ENCODE measurements around the gene GAS7.

The GAS7 gene

GRCh38 chr17:10055262-10055975 is 143.0 kb downstream of the GAS7 start (continued):
- TF ChIP-seq CSRNP3 (CRISPR knock-in tag; IDR thresholded peaks at IDR 0.05) (no peak), ISL1 (CRISPR knock-in tag; IDR thresholded peaks at IDR 0.05) (no peak)

DNA sequence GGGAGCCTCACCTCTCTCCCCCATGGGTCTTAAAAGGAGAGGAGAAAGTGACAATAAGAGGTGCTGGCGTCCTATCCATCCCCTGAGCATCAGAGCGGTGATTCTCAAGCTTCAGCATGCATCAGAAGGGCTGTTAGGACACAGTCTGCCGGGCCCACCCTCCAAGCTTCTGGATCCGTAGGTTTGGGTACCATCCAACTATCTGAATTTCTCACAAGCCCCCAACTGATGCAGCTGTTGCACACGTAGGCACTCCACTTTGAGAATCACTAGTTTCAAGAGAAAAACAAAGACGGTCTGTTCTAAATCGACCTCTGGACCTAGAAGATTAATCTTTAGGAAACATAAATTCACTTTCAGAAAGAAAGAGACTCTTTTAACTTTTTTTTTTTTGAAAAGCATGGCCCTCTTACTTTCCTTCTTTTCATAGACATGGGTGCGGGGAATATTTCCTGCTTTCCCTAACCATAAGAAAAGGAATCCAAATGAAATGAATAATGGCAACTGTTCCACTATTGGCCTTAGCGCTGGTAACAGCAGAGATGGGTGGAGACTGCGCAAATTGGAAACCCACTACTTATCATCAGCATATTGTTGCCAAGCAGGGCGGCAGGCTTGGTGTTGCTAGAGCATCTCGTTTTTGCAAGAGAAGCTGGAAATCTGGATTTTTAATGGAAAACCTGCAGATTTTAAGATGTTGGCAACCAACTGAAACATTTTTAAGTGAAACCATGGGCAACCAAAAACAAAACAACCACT is 144.4 kb downstream of the GAS7 start:
- no peak for ATAC-seq
- no peak for TF ChIP-seq BACH2 (CRISPR knock-in tag; IDR thresholded peaks at IDR 0.05; ENCODE audit: borderline replicate concordance)
- TF ChIP-seq ZFP3 (CRISPR knock-in tag; IDR thresholded peaks at IDR 0.05) = no peak
- no peak for TF ChIP-seq ZC3H10 (CRISPR knock-in tag; IDR thresholded peaks at IDR 0.05)
- no peak for TF ChIP-seq GLIS3 (CRISPR knock-in tag; IDR thresholded peaks at IDR 0.05)
- no peak for TF ChIP-seq ZNF565 (CRISPR knock-in tag; conservative IDR thresholded peaks at IDR 0.05; ENCODE audit: low read depth)
- TF ChIP-seq SNAI2 (CRISPR knock-in tag; IDR thresholded peaks at IDR 0.05) = no peak
- no peak for TF ChIP-seq ZNF70 (CRISPR knock-in tag; IDR thresholded peaks at IDR 0.05)

DNA sequence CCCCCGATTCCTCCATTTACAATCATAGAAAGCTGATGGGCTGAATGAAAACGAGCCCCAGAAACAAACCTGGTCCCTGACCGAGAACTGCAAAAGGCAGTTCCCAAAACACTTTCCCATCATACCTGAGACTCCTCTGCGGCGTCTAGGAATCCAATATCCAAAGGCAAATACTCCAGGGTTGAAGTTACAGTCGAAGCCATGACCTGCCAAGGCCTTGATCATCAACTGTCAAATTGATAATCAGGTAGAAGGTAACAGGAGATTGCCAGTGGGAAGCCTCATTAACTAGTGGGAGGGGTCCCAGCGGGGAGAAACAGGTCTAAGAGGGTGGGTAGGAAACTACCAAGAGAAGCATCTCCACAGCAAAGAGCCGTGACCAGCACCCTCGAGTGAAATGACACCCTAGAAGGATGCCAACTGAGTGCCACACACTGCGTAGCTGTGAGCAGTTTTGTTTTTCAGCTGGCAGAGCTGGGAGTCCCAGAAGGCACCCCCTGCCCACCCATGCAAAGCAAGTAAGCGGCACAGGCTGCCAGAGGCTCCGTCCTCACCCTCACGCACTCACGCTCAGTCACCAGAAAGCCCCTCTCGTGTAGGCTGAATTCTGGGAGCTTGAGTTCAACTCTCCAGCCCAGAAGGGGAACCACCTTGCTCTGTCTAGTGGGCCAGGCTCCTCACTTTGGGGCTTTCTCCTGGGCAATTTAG is 146.1 kb downstream of the GAS7 start:
- ATAC-seq = no peak

GRCh38 chr17:10051112-10051511 is 147.3 kb downstream of the GAS7 start:
- ATAC-seq = no peak
- no peak for TF ChIP-seq ZFP3 (CRISPR knock-in tag; IDR thresholded peaks at IDR 0.05)
- TF ChIP-seq TOX (CRISPR knock-in tag; IDR thresholded peaks at IDR 0.05; ENCODE audit: borderline replicate concordance) = no peak
- TF ChIP-seq GLIS3 (CRISPR knock-in tag; IDR thresholded peaks at IDR 0.05) = no peak
- no peak for TF ChIP-seq ZC3H10 (CRISPR knock-in tag; IDR thresholded peaks at IDR 0.05)
- no peak for TF ChIP-seq CSRNP3 (CRISPR knock-in tag; IDR thresholded peaks at IDR 0.05)
- TF ChIP-seq ZFP30 (CRISPR knock-in tag; IDR thresholded peaks at IDR 0.05) = no peak
- no peak for TF ChIP-seq ZNF8 (CRISPR knock-in tag; IDR thresholded peaks at IDR 0.05)
- TF ChIP-seq, protein P1, sequence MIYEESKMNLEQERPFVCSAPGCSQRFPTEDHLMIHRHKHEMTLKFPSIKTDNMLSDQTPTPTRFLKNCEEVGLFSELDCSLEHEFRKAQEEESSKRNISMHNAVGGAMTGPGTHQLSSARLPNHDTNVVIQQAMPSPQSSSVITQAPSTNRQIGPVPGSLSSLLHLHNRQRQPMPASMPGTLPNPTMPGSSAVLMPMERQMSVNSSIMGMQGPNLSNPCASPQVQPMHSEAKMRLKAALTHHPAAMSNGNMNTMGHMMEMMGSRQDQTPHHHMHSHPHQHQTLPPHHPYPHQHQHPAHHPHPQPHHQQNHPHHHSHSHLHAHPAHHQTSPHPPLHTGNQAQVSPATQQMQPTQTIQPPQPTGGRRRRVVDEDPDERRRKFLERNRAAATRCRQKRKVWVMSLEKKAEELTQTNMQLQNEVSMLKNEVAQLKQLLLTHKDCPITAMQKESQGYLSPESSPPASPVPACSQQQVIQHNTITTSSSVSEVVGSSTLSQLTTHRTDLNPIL (CRISPR knock-in tag; IDR thresholded peaks at IDR 0.05; ENCODE audit: low read depth) = no peak
- TF ChIP-seq ESRRG (CRISPR knock-in tag; IDR thresholded peaks at IDR 0.05) = no peak
- no peak for TF ChIP-seq PATZ1 (CRISPR knock-in tag; IDR thresholded peaks at IDR 0.05; ENCODE audit: borderline replicate concordance)
- no peak for TF ChIP-seq POU6F1 (CRISPR knock-in tag; IDR thresholded peaks at IDR 0.05; ENCODE audit: borderline replicate concordance, low read depth)
- TF ChIP-seq OSR1 (CRISPR knock-in tag; IDR thresholded peaks at IDR 0.05) = no peak
- TF ChIP-seq SNAI2 (CRISPR knock-in tag; IDR thresholded peaks at IDR 0.05) = no peak
- no peak for TF ChIP-seq CSDC2 (CRISPR knock-in tag; IDR thresholded peaks at IDR 0.05)
- no peak for TF ChIP-seq ISL1 (CRISPR knock-in tag; IDR thresholded peaks at IDR 0.05)
- TF ChIP-seq BACH2 (CRISPR knock-in tag; IDR thresholded peaks at IDR 0.05; ENCODE audit: borderline replicate concordance) = no peak
- no peak for TF ChIP-seq ZNF565 (CRISPR knock-in tag; conservative IDR thresholded peaks at IDR 0.05; ENCODE audit: low read depth)

More for the DNA sequence above, 146.1 kb downstream of the GAS7 start:
- TF ChIP-seq PPARA (CRISPR knock-in tag; IDR thresholded peaks at IDR 0.05; ENCODE audit: borderline replicate concordance) = no peak
- TF ChIP-seq, protein P1 (CRISPR knock-in tag; IDR thresholded peaks at IDR 0.05; ENCODE audit: low read depth) = no peak
- no peak for TF ChIP-seq ESRRG (CRISPR knock-in tag; IDR thresholded peaks at IDR 0.05)
